NCI-H510A (cell line): ENCODE data around the gene UBE3B.

Experiments
- DNase-seq: peaks from one replicate; lab custom pipeline; 2025; lab: John Stamatoyannopoulos, UW

UBE3B gene

DNA sequence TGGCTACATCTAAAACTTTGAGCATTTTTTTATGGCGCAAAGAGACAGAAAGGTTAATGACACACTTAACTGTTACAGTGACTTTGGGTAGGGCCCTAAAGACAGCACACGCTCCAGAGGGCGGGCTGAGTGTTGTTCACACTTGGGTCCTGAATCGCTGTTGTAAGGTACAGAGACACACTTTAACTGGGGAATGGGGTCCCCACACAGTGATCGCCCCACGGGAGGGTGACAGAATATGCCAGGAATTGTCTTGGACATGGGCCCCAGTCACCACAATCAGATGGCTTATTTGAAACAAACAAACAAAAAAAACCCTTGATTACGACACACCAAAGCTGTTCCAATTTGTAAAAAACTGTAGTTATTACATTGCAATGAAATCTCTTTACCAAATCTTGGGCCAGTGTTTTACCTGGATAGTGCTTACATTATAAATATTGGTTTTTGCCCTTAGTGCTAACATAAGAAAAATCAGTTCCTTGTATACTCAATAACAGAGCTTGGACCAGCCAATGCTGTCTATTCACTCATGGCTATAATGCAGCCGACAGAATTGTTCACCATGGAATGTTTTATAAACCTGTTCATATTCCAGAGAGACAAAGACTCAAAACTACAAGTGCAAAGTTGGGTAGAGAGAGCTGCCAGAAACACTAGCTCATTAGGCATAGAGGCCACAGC is 28.6 kb upstream of the UBE3B start:
- DNase-seq: no peak

DNA sequence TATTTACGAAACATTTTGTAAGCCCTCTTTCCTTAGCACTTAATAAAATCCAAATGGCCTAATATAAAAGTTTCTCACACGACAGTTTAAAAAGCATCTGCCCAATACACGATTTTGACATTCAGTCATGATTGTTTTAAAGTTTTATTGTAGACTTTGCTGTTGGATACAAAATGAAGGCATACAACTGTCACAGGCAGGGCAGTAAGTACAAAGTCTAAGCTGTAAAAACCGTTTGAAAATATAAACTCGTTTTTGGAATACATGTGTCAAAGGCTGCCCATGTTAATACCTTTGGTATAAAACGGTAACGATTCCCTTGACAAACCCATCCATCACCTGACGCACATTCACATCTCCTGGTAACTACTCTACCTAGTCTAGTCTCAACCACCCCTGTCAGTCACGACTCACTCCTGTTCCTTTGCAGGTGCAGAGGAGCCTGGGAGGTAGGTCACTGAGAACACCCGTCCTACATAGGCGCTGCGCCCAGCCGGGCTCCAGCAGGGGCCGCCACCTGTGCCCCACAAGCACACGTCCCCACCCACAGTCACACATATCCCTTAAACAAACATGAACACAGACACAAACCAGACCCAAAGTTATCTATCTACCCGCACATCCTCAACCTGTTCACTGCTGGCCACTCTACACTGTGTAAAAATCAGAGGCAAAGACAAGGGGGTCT is 27.4 kb upstream of the UBE3B start:
- no peak for DNase-seq

DNA sequence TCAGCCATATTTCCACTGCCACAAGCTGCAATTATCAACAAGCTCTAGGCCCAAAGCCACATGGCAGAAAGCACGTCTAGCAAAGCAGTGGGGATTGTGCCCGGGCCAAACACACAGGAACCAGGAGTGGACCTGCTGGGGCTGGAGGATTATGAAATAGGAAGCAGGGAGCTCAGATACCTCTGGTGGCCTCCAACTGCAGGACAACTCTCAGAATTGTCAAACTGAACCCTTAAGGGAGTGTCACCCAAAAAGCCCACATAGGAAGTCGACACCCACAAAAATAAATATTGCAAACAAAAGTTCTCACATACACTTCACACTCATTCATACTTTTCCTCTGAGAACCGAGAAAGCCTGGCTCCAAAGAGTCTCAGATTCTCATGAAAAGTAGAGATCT is 26.5 kb upstream of the UBE3B start:
- no peak for DNase-seq

DNA sequence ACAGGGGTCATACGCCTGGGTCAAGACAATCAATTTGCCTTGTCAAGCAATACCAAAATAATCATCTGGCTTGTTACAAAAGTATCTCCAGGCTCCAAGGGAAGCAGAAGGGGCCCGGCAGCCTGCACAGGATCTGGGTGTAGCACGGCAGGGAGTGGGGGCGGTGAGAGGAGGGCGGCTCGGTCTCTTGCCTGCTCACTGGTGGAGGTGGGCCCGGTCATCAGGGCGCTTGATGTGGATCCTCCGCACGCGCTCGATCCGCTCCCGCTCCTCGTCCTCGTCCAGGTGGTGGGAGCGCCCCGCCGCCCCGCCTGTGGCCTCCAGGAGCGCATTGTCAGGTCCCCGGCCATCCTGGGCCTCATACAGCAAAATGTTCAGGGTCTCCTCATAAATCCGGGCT is 26.0 kb upstream of the UBE3B start:
- DNase-seq: no peak

DNA sequence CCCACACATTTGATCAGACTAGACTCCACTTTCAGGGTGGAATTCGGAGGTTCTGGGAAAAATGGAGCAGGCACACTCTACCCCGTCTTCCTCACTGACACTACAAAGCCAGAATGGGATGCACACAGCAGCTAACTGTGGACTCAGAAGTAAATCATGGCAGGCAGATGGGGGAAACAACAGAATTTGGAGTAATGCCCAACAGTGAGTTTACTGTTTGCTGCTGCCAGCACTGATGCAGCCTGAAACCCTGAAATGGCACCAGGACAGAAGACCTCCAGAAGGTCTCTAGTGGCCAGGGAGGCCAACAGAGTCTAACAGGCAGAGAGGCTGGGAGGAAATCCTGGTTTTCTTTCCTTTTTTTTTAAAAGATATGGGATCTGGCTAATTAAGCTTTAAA is 24.9 kb upstream of the UBE3B start:
- no peak for DNase-seq

DNA sequence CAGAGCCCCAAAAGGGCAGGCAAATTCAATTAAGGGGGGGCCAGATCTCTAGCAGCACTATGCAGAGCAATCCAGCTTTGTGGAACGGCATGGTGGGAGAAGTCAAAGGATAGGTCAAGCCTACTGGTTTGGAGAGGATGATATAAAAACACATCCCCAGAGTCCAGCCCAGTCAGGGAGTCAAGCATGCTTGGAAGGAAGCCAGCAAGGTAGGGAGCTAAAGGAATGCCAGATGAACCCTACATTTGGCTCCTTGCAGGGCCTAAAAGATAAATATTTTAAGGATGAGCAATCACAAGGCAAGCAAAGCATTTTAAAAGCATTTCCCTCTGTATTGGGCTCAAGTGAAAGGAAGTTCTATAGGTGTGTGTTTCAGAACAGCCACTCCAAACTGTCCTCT is 21.7 kb upstream of the UBE3B start:
- no peak for DNase-seq

DNA sequence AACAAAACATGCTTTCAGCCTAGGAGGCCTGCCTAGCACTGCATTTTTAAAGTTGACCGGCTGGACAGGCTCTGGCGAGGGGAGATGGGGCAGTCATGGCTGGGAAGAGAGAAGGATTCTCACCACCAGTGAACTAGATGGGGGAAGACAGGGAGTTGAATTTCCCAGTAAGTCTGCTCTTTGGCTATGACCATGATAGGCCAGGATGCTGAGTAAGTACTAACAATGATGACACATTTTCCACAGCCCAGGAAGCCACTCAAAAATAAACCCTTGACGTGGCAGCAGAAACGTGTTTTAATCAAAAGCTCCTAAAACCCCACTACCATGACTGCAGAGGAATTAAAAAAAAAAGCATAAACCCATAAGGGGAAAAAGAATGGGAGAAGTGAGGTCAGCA is 19.3 kb upstream of the UBE3B start:
- DNase-seq: no peak

DNA sequence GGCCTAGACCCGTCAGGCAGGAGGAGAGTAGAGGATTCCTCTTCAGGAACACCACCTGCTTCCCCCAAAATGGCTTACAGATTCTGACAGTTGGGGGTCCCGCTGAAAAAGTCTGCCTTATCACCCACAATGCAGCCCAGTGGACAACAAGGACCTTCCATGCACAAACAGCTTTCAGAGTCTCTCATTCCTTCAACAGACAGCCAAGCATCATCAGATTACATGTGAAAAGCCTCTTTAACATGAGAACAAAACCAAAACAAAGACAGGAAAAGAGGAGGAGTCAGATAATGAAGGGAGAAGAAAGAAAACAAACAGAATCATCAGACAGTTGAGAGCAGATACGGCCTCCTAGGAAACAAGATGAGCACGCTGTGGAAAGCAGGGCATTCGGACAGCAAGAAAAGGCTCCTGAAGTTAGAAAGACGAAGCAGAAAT is 18.6 kb upstream of the UBE3B start:
- no peak for DNase-seq

DNA sequence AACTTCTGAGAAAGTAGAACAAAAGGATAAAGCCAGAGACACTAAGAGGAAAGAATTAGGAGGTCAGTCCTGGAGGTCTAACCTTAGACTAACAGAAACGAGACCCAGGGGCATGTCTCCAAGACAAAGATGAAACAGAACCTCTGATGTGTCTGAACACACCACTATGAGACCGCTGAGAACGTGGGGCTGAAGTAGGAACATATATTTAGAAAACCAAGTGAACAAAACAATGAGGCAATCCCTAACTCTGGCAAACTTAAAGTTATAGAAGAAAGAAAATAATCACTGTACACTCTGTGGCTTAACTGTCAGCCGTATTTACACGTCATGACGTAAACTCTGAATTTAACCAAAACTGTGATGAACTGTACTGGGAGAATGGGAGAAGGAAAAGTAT is 18.2 kb upstream of the UBE3B start:
- DNase-seq: no peak

DNA sequence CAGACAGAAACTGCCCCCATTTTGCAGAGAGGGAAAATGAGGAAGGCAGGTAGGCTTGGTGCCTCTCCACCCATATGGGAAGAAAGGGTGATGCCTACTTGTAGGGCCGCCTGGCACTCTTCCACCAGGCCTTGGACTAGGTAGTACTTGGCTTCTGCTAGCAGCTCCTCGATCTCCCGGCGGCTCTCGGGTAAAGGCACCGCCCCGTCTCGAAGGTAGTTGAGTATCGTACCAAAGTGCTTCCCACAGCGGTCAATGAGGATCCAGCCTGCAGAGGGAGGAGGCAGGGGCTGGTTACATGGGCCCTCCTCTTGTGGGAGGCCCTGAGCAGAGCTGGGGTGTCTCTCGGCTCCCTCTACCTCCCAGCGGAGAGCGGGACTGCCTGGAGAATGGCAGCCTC is 16.9 kb upstream of the UBE3B start:
- no peak for DNase-seq

DNA sequence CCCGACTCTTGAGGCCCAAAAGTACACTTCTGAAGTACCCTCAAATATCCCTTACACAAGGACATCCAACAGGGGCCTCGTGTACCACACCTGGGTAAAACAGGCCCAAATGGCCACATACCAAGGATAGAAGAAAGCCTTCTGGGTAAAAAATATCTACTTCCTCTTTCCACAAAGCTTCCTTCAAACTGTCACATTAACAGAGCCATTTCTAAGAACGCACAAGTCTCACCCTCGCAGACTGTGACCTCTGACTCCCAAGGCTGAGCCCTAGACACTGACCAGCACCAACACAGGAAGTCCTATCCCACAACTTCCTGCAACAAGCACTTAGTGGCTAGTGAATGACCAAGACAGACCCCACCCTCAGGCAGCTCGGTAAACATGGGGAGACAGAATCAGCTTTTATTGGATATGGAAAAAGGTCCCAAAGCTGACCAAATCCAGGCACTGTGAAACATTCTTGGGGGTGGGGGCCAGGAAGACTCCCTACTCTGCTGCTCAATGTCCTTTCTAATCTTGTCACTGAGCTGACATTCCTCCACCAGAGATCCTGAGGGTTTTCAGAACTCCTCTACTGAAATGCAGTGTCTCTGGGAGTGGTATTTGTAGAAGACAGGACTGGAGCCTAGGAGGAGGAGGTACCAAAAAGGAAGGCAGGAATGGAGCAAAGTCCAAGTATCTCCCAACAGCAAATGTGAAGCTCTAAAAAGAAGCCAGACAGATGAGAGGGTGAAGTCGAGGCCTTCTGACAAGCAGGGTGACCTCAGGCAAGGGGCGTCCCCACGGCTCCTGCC is 16.2 kb upstream of the UBE3B start:
- DNase-seq: no peak

DNA sequence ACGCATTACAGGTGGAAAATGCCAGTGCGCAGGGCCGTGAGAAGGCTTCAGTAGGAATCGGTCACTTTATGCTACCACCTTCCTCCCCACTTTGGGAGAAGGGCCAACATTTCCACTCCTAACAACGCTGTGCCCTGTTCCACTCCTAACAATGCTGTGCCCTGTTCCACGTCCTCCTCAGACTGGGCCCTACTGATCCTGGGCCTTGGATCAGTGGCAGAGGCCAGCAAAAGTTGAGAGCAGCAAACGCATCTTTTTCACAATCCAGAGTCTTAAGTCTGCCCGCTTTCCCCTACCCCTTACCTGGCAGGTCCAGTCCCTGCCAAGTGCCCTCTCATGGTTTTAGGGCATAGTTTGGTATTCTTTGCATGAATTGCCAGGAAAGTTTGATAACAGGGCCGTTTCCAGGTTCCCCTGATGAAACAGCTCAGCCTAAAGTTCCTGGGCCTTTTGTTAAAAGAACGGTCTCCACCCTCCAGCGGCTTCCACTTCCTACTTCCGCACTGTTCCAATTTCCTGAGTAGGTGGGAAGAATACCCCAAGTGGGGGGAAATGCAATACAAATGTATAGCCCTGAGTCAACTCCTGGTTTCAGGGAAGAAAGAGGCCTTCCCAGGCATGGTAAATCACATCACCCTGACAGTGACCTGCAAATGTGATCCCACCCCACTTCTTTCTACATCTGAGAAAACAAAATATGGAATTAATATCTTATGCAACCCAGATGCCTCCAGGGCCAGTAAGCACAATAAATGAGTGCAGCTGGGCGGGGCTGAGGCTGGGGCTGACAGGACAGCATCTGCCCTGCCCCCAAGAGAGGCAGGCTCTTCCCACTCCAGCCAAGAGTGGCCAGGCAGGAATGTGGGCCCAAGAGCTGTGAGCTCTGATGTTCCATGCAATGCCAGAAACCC is 15.3 kb upstream of the UBE3B start:
- DNase-seq: peak; percentile 31

DNA sequence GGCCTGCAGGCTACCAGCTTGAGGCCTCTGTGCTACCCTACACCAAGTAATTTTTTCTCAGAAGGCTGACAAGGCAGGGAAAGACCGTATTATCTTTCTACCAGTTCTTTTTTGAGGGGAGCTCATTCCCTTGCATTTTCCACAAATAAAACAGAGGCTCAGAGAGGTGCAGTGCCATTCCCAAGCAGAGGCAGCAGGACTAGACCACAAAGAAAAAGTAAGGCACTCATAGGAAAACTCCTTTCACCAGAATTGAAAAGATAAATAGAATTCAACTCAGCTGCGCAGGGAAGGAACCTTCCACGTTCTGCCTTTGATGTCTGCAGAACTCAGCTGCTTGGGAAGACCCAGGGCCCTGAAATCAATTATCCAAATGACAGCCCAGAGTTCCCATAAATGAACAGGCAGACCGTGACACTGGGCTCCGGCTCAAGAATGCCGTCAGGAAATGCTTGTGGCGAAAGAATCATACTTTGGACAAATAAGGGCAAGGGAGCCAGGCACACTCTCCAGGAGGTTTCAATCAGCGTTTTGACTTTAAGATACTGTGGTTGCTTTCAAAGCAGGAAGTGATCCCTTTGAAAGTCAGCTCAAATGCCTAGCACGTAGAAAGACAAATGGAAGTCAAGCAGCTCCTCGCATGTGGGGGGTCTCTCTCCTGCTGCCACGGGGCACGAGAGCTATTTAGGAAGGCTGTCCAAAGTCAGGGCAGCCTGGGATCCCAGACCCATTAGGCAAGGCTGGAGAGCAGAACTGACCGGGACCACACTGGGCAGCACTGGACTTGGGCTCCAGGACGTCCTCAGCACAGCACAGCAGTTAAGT is 14.4 kb upstream of the UBE3B start:
- no peak for DNase-seq

DNA sequence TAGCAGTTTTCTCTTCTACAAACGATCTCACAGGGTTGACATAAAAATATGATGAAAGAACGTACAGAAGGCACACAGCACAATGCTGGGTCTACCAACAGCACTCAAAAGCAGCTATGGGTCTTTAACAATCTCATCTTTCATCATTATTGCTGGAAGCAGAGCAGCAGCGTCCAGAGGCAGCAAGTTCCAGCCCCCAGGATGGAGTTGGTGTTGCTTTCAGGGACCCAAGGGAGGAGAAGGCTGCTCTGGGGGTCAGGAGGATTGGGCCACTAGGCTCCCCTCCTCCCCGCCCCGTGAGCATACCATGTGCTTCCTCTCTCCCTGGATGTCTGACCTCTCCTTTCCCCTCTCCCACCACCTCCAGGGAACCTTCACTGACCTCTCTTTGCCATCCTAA is 13.7 kb upstream of the UBE3B start:
- no peak for DNase-seq

DNA sequence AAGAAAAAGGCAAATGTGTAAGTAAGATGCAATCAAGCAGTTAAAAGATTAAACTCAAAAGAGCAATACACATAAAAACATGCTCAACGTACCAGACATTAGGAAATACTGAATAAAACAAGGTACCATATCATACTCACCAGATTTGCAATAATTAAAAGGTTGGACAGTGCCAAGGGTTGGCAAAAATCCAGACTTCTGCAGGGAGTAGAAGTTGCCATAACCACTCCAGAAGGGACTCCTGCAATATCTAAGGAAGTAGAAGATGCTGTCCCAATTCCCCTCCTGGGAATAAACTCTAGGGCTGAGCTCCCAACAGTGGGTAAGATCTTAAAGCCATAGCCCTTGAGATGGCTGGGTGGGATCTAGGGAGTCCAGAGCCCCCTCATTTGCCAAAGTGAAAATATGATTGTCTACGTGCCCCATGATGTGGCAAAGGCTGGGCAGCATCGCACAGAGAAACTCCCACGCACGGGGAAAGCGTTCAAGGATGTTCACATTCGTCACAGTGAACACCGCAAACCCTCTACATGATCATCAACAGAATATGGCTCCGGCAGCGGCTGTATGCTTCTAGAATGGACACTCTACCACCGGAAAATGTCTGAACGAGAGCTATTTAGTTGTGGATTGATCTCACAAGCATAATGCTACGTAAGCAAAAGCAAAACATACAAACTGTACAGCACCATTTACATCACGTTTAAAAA is 12.6 kb upstream of the UBE3B start:
- DNase-seq: no peak

DNA sequence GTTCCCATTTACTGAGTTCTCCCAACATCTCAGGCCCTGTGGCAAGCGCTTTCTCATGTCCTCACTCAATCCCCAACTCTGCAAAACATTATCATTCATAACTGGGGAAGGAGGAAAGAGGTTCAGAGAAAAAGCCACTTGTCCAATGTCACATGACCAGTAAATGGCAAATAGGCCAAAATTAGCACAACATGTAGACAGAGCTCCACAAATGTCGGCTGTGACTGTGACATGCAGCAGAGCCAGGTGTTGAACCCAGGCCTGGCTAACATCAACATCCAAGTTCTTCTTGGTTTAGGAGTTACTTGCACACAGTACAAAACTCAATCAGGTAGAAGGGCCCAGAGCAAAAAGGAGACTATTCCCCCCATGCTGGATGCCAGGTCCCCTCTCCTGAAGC is 11.1 kb upstream of the UBE3B start:
- DNase-seq: no peak

DNA sequence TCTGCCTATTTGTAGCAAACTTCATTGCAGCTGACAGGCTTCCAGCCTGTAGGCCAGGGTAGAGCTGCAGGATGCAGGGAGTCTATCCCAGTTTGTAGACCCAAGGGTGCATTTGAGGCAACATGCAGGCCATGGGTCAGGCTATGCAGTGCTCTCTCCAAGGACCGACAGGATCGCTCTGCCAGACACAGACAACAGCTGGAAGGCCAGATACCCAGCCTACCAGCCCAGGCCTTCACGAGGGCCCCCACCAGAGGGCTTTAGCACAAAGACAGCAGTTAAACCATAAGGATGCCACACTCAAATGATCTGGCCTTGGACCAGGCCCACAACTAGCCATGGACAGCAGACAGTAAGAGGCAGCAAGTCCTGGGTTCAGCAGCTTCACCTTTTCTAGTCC is 10.6 kb upstream of the UBE3B start:
- no peak for DNase-seq

DNA sequence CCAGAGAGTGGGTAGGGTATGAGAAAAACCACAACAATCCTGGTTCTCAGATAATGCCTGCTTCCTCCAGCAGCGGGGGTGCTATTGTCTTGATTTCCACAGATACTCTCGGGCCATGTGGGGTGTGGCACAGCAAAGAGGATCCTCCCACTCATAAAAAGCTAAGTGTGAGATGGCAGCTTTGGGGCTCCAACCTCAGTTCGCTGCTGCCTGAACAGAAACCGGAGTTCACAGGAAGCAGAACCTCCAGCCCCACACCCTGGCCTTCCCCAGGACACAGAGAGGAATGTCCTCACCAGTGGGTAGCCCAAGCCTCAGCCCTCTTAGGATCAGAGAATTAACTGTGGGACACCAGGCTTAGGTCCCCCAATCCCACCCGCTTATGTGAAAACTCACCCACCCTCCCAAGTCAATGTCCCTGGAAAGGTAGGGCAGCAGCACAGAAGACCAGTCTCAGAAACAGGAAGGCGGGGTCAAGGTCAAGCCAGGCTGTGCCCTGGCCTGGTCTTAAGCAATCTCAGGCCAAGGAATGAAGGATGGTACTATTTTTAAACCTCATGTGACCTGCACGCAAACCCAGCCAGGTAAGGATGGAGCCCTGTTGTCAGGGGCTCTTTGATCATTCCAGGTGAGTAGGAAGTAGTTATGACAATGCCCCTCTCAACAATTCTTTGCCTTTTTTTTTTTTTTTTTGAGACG is 9.3 kb upstream of the UBE3B start:
- DNase-seq: no peak

DNA sequence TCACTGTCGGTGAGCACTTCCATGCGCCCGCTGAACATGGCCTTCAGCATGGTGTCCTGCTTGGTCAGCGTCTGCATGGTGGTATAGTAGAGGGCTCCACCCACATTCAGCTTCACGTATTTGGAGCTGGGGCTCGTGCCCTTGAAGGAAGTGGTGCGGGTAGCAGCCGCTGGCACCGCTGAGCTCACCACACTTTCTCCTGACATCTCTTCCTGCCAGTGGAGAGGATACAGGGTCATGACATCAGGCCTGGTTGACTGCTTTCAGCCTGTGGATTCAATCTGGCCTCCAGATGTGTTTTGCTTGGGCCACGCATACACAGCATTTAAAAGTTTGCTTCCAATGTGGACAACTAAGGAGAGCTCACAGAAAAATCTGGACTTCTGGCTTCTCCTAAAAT is 7.9 kb upstream of the UBE3B start:
- no peak for DNase-seq

DNA sequence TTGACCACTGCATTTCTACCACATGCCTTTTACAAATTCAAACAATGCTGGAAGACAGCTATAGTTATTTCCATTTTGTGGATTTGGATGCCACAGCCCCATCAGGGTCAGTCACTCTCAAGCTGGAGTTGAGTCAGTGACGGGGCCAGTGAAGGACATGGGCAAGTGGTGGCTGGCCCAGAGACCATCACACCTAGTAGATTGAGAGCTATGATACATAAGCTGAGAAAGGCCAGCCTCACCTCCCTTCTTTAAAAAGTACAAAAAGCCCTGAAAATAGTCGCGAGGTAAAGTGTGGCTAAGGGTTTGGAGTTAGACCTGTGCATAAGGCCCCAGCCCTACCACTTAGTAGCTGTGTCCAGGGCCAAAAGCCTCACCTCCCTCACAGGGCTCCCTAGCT is 4.4 kb upstream of the UBE3B start:
- no peak for DNase-seq
